Astrocyte (in vitro differentiated cells and primary cell): ENCODE measurements around the gene TTLL5.

Experiments used
- CTCF ChIP-seq: IDR thresholded peaks from 2 replicates; pipeline ENCODE4 v1.5.1; 2011; ENCODE audit warnings: low read depth, mild to moderate bottlenecking, inconsistent platforms, low read length, moderate library complexity; ENCODE audit not compliant: insufficient read depth
- EZH2 ChIP-seq: IDR thresholded peaks from 2 replicates; pipeline ENCODE4 v1.6.1; 2012; ENCODE audit warnings: mild to moderate bottlenecking, low read length, inconsistent platforms; ENCODE audit not compliant: insufficient read depth

GRCh38 chr14:75783602-75784313 is 122.7 kb downstream of the TTLL5 start:
- TF ChIP-seq CTCF (no peak), EZH2 (no peak)
